ENCODE data around the gene MTFR1L.

Gene MTFR1L

DNA sequence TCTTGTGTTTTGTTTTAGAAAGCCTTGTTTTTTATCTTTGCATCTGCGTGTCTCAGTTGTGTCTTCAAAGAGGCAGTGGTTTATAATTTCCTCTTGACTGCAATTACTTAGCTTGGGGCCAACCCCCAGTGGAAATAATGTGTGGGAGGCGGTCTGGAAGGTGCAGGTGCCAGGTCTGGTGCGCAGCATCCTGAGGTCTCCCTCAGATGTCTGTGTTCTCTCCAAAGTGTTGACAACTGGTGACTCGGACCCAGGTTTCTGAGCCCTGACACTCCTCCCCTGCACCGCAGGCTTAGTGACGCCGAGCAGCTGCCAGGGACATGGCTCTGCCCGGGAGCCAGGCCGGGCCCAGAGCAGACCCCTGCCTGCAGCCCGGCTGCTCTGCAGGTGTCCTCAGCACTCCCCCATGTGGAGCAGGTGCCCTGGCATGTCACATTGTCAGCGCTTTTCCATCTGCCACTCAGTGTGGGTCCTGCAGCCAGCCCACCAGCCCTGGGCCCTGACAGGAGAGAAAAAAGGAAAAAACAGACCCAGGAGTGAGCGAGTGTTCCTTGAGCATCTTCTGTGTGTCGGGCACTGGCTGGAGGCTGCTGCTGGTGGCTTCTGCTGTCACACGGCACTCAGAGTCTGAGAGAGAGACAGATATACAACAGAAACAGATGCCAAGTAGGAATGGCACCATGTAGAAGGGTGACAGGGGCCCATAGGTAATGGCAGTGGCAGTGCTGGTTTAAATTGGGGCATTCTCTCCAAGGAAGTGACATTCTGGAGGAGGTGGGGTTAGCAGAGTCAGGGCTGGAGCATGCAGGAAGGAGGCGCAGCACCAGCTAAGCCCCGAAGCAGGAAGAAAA lies 44.6 kb upstream of the MTFR1L start:
- TF ChIP-seq, protein P1, sequence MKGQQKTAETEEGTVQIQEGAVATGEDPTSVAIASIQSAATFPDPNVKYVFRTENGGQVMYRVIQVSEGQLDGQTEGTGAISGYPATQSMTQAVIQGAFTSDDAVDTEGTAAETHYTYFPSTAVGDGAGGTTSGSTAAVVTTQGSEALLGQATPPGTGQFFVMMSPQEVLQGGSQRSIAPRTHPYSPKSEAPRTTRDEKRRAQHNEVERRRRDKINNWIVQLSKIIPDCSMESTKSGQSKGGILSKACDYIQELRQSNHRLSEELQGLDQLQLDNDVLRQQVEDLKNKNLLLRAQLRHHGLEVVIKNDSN (IDR thresholded peaks at IDR 0.05): no peak
- TF ChIP-seq EGR1 (IDR thresholded peaks at IDR 0.05) (no peak), RAD21 (IDR thresholded peaks at IDR 0.05; ENCODE audit: low read depth) (no peak), TEAD4 (IDR thresholded peaks at IDR 0.05) (no peak), ZBTB7A (IDR thresholded peaks at IDR 0.05; ENCODE audit: low read depth) (no peak), NFIC (IDR thresholded peaks at IDR 0.05) (no peak), TCF12 (IDR thresholded peaks at IDR 0.05; ENCODE audit: low read depth) (no peak), TAF1 (IDR thresholded peaks at IDR 0.05; ENCODE audit: low read depth) (no peak), CEBPB (IDR thresholded peaks at IDR 0.05) (no peak), EP300 (IDR thresholded peaks at IDR 0.05; ENCODE audit: borderline replicate concordance) (no peak), FOXM1 (IDR thresholded peaks at IDR 0.05; ENCODE audit: borderline replicate concordance, low read depth) (no peak), YY1 (IDR thresholded peaks at IDR 0.05; ENCODE audit: low read depth) (no peak), CREB1 (IDR thresholded peaks at IDR 0.05; ENCODE audit: low read depth) (no peak)
- TF ChIP-seq, protein P2, sequence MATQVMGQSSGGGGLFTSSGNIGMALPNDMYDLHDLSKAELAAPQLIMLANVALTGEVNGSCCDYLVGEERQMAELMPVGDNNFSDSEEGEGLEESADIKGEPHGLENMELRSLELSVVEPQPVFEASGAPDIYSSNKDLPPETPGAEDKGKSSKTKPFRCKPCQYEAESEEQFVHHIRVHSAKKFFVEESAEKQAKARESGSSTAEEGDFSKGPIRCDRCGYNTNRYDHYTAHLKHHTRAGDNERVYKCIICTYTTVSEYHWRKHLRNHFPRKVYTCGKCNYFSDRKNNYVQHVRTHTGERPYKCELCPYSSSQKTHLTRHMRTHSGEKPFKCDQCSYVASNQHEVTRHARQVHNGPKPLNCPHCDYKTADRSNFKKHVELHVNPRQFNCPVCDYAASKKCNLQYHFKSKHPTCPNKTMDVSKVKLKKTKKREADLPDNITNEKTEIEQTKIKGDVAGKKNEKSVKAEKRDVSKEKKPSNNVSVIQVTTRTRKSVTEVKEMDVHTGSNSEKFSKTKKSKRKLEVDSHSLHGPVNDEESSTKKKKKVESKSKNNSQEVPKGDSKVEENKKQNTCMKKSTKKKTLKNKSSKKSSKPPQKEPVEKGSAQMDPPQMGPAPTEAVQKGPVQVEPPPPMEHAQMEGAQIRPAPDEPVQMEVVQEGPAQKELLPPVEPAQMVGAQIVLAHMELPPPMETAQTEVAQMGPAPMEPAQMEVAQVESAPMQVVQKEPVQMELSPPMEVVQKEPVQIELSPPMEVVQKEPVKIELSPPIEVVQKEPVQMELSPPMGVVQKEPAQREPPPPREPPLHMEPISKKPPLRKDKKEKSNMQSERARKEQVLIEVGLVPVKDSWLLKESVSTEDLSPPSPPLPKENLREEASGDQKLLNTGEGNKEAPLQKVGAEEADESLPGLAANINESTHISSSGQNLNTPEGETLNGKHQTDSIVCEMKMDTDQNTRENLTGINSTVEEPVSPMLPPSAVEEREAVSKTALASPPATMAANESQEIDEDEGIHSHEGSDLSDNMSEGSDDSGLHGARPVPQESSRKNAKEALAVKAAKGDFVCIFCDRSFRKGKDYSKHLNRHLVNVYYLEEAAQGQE (IDR thresholded peaks at IDR 0.05; ENCODE audit: low read depth): no peak
- TF ChIP-seq, protein P3, sequence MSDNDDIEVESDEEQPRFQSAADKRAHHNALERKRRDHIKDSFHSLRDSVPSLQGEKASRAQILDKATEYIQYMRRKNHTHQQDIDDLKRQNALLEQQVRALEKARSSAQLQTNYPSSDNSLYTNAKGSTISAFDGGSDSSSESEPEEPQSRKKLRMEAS (IDR thresholded peaks at IDR 0.05): no peak

DNA sequence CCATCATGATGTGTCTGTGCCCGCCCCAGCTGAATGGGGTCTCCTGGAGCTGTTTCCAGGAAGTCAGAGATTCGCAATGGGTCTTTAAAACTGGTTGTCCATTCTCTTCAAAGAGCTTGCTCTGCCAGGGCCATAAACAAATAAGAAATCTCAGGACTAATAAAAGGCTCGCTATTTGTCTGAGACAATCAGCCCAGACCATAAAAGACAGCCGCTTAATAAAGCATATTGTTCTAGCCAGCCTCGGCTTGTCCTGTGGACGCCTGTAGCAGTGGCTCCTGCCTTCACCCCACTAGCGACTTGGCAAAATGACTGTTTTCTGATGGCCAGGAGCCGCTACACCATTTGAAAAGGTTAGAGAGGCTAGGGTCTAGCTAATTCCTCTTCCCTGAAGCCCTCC lies 40.4 kb upstream of the MTFR1L start:
- TF ChIP-seq TEAD4 (IDR thresholded peaks at IDR 0.05) (no peak), EP300 (IDR thresholded peaks at IDR 0.05; ENCODE audit: borderline replicate concordance) (no peak), YY1 (IDR thresholded peaks at IDR 0.05; ENCODE audit: low read depth) (no peak), RAD21 (IDR thresholded peaks at IDR 0.05; ENCODE audit: low read depth) (no peak)
- TF ChIP-seq, protein P3 (IDR thresholded peaks at IDR 0.05): no peak
- TF ChIP-seq, protein P2 (IDR thresholded peaks at IDR 0.05; ENCODE audit: low read depth): no peak

DNA sequence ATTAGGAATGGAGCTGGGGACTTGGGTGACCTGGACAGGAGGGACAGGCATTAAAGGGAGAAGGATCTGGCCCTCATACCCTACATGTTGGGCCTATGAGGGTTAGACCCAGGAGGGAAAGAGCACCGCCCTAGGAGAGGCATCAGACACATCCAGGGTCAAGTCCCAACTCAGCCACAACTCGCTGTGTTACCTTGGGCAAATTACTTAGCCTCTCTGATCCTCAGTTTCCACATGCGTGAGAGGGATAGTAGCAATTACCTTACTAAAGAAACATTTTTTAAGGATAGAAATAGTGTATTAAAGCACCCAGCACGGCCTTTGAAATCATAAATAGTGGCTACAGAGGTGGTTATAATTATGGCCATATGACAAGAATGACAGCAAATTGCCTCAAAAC lies 39.9 kb upstream of the MTFR1L start:
- TF ChIP-seq NFIC (IDR thresholded peaks at IDR 0.05) (no peak), EP300 (IDR thresholded peaks at IDR 0.05; ENCODE audit: borderline replicate concordance) (no peak), YY1 (IDR thresholded peaks at IDR 0.05; ENCODE audit: low read depth) (no peak), ZBTB7A (IDR thresholded peaks at IDR 0.05; ENCODE audit: low read depth) (no peak), FOXM1 (IDR thresholded peaks at IDR 0.05; ENCODE audit: borderline replicate concordance, low read depth) (no peak), CREB1 (IDR thresholded peaks at IDR 0.05; ENCODE audit: low read depth) (no peak), TAF1 (IDR thresholded peaks at IDR 0.05; ENCODE audit: low read depth) (no peak), TEAD4 (IDR thresholded peaks at IDR 0.05) (no peak)
- TF ChIP-seq, protein P2 (IDR thresholded peaks at IDR 0.05; ENCODE audit: low read depth): no peak
- TF ChIP-seq, protein P3 (IDR thresholded peaks at IDR 0.05): no peak

DNA sequence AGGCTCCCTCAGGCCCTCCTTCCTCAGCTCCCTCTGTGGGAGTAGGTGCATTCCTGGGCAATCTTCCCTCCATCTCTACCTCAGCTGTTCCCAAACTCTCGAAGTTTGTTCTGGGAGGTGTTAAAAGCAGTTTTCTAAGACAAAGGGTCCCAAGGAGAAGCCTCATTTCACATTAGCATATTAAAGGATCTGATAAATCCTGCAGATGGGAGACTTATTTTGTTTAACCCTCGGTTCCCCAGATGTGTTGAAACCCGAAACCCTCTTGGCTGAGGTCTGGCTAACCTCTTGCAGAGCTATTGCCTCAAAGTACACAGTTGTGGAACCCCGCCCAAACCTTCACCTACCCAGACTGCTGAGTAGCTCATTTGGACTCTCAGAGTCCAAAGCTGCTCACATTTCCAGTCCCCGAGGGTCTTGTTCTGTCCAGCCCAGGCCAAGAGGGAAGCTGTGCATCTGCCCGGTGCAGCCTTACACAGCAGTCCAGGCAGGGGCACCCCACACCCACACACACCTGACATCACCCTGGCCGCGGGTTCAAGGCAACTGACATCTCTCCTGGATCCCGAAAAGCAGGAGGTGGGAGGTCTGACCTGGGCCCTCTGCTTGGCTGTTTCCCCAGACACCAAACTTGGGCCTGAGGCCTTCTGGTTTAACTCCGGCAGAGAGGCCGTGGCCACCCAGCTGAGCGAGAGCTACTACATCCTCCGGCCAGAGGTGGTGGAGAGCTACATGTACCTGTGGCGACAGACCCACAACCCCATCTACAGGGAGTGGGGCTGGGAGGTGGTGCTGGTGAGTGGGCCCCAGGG lies 39.2 kb upstream of the MTFR1L start:
- no peak for TF ChIP-seq EGR1 (IDR thresholded peaks at IDR 0.05)
- TF ChIP-seq, protein P3 (IDR thresholded peaks at IDR 0.05): no peak
- no peak for TF ChIP-seq TCF12 (IDR thresholded peaks at IDR 0.05; ENCODE audit: low read depth)
- TF ChIP-seq, protein P1 (IDR thresholded peaks at IDR 0.05): no peak
- TF ChIP-seq TAF1 (IDR thresholded peaks at IDR 0.05; ENCODE audit: low read depth): no peak
- TF ChIP-seq CEBPB (IDR thresholded peaks at IDR 0.05): no peak
- TF ChIP-seq EP300 (IDR thresholded peaks at IDR 0.05; ENCODE audit: borderline replicate concordance): no peak
- TF ChIP-seq TEAD4 (IDR thresholded peaks at IDR 0.05): no peak
- TF ChIP-seq RAD21 (IDR thresholded peaks at IDR 0.05; ENCODE audit: low read depth): no peak
- TF ChIP-seq ZBTB7A (IDR thresholded peaks at IDR 0.05; ENCODE audit: low read depth): no peak
- no peak for TF ChIP-seq YY1 (IDR thresholded peaks at IDR 0.05; ENCODE audit: low read depth)
- no peak for TF ChIP-seq NFIC (IDR thresholded peaks at IDR 0.05)
